IgD-negative memory B cell (primary cell): ENCODE data around the gene C1orf146. TPM values are rescaled to one million over a fixed set of nuclear protein-coding genes. Genes with fewer than 3 reads are reported as not detected.

Source experiments
- polyA plus RNA-seq: library from polyadenylated mRNA; unstranded; fragments of 300-500 nt; fragmentation: Illumina TruSeq; gene quantifications from one replicate; pipeline ENCODE4 v1.2.3, GENCODE V29; 2021

C1orf146 gene
- polyA plus RNA-seq, 1 donor from 2014 or later = not detected

Other genes starting within 250 kb of the C1orf146 start
- not detected for gene EPHX4, start 187.9 kb upstream of the C1orf146 start, polyA plus RNA-seq
- gene SETSIP, start 142.5 kb upstream of the C1orf146 start, polyA plus RNA-seq = not detected
- 0.93 TPM for gene BTBD8, start 137.6 kb upstream of the C1orf146 start, polyA plus RNA-seq
- gene GLMN, start 81.1 kb downstream of the C1orf146 start, polyA plus RNA-seq = 7.5 TPM
- 23.0 TPM for gene RPAP2, start 81.1 kb downstream of the C1orf146 start, polyA plus RNA-seq